ENCODE results near the gene AWAT1. TPM values are rescaled to one million over a fixed set of nuclear protein-coding genes. Genes with fewer than 3 reads are reported as not detected.
A peak's percentile ranks its signal among the peaks of the same experiment; 100 is the strongest.
"Not testable (repeated sequence)": the region's sequence is repeated elsewhere in the genome, so short reads cannot be mapped to it uniquely, and the experiment has no call there.

The AWAT1 gene
- total RNA-seq, 4 donors from 2014 or later, result not detected

DNA sequence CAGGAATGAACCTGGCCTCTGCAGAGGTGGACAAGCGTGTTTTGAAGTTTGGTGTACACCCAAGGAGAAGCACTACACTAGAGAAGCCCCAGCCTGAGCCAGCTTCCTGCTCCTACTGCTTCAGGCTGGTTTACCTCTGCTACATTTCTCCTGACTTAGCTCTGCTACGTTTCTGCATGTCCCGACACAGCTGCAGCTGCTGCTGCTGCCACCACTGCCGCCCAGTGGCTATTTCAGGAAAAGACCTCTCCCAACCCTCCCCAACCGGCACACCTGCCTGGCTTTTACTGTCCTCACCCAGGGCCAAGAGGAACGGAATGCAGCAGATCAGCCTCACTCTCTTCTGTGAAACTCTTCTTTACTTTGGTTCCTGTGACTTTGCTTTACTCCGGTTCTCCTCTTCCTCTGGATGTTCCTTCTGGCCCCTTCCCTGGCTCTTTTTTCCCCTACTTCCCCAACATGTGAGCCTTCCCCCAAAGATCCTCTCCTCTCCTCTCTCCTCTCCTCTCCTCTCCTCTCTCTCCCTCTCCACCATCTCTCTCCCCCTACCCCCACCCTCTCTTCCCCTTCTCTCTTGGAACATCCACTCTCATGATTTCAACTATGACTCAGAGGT is 28.6 kb downstream of the AWAT1 start:
- no peak overlapping the region for H3K27ac ChIP-seq
- no peaks in the 10 kb centered on the region for H3K36me3 ChIP-seq
- no peaks in the 10 kb centered on the region for H3K9me3 ChIP-seq
- WGBS, 2 donors, result 2 to 5% methylated on average over 5 to 7 of the region's 7 CpGs
- DNase-seq, result peak; percentile 59 to 77
- H3K4me1 ChIP-seq, result no peaks in the 10 kb centered on the region
- H3K4me3 ChIP-seq (replicated peaks in 1 of 3), result no peak overlapping the region
- intact Hi-C loops (cut with DNase I), result no loop called here
- no peaks in the 10 kb centered on the region for H3K27me3 ChIP-seq
- TF ChIP-seq, protein P1, sequence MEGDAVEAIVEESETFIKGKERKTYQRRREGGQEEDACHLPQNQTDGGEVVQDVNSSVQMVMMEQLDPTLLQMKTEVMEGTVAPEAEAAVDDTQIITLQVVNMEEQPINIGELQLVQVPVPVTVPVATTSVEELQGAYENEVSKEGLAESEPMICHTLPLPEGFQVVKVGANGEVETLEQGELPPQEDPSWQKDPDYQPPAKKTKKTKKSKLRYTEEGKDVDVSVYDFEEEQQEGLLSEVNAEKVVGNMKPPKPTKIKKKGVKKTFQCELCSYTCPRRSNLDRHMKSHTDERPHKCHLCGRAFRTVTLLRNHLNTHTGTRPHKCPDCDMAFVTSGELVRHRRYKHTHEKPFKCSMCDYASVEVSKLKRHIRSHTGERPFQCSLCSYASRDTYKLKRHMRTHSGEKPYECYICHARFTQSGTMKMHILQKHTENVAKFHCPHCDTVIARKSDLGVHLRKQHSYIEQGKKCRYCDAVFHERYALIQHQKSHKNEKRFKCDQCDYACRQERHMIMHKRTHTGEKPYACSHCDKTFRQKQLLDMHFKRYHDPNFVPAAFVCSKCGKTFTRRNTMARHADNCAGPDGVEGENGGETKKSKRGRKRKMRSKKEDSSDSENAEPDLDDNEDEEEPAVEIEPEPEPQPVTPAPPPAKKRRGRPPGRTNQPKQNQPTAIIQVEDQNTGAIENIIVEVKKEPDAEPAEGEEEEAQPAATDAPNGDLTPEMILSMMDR (IDR thresholded peaks at IDR 0.05), result peak in 5 of 6 experiments; percentile 38 to 67 (median 62)
- no peak for TF ChIP-seq POLR2A (IDR thresholded peaks at IDR 0.05)

DNA sequence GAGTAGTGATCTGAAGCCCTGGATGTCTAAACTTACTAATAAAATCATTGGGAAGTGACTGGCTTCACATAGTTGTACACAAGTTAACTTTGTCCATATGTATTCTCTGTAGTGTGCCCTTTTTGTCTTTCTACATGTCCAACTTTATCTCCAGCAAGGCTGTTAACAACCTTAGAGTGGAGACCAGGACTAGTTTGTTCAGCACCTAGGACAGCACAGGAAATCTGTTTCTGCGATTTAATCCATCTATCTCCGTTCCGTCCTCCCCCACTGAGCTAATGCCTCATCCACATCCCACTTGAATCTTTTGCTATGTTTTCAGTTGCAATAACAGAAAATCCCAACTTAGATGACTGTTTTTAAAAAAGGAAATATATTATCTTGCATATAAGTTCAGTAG is 30.3 kb downstream of the AWAT1 start:
- Histone ChIP-seq H3K4me1 (no peaks in the 10 kb centered on the region), H3K27ac (no peak overlapping the region), H3K9me3 (no peaks in the 10 kb centered on the region), H3K27me3 (no peaks in the 10 kb centered on the region), H3K36me3 (no peaks in the 10 kb centered on the region), H3K4me3 (replicated peaks in 1 of 3) (no peak overlapping the region)
- TF ChIP-seq POLR2A (IDR thresholded peaks at IDR 0.05), result no peak
- TF ChIP-seq, protein P1 (IDR thresholded peaks at IDR 0.05), result no peak
- 38 to 51% methylated on average over 3 of the region's 3 CpGs for WGBS, 2 donors
- intact Hi-C loops (cut with DNase I), result no loop called here
- DNase-seq, result no peak

DNA sequence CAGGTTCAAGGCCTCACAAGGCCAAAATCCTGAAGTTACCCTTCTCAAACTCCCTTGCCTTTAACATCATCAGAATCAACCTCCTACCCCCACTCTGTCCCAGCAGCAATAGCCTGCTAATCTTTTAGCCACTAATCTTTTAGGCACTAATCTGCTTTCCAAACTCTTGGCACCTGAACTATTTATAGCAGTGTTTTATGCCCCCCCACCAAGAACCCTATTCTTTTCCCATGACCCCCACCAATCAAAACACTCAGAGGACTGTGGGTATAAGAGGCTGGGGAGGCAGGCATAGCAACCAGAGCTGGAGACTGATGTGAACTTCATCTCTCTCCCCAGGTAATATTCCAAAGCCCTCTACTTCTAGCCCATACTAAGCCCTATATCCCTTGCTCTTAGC is 33.6 kb downstream of the AWAT1 start, which contains the start of gene ARR3:
Gene ARR3 (plus strand): TSS at position 301 of the 400 bp plus-strand sequence. CDS start 1,052 bp downstream, outside the sequence.
- intact Hi-C loops (cut with DNase I), result no loop called here
- Histone ChIP-seq H3K27ac (no peak within 1 kb of the TSS), H3K4me1 (no peaks in the 10 kb centered on the region), H3K4me3 (replicated peaks in 1 of 3) (no peak within 1 kb of the TSS), H3K36me3 (no peaks in the 10 kb centered on the region), H3K27me3 (no peaks in the 10 kb centered on the region), H3K9me3 (no peaks in the 10 kb centered on the region)
- TF ChIP-seq, protein P1 (IDR thresholded peaks at IDR 0.05), result no peak
- no peak for TF ChIP-seq POLR2A (IDR thresholded peaks at IDR 0.05)
- no peak for DNase-seq

DNA sequence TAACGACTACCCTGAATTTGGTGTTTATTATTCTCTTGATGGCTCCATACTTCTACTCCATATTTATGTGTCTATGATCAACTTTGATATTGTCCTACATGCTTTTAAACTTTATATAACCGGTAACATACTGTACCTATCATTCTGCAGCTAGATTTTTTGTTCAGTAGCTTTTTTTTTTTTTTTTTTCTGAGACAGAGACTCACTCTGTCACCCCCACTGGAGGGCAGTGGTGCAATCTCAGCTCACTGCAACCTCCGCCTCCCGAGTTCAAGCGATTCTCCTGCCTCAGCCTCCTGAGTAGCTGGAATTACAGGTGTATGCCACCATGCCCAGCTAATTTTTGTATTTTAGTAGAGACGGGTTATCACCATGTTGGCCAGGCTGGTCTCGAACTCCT is 39.6 kb downstream of the AWAT1 start:
- DNase-seq; H3K27me3 ChIP-seq; H3K36me3 ChIP-seq; H3K27ac ChIP-seq; intact Hi-C loops (cut with DNase I); H3K4me3 ChIP-seq (replicated peaks in 1 of 3); H3K9me3 ChIP-seq; H3K4me1 ChIP-seq: not testable (repeated sequence)
- WGBS, 2 donors, result 79 to 90% methylated on average over 5 to 7 of the region's 7 CpGs

DNA sequence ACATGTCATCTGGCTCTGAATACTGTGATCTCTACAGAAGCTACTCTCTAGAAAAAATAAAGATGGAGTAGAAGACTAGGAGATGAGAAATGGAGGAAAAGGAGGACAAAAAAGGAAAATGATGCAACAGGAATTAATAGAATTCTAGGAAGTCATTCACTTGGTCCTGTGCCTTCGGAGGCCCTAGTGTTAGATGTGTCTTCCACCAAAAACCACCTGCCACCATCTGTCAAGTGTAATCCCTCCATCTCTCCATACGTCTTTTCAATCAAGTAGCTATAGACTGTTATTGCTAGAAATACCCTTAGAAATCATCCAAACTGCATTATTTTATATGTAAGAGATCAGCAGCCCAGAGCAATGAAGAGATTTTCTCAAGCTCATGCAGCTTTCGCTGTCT is 44.6 kb downstream of the AWAT1 start:
- Histone ChIP-seq H3K27me3 (no peaks in the 10 kb centered on the region), H3K4me1 (no peaks in the 10 kb centered on the region), H3K4me3 (replicated peaks in 1 of 3) (no peak overlapping the region), H3K9me3 (no peaks in the 10 kb centered on the region), H3K36me3 (no peaks in the 10 kb centered on the region), H3K27ac (no peak overlapping the region)
- 88 to 93% methylated on average over 3 of the region's 3 CpGs for WGBS, 2 donors
- DNase-seq, result no peak
- intact Hi-C loops (cut with DNase I), result no loop called here
- no peak for TF ChIP-seq POLR2A (IDR thresholded peaks at IDR 0.05)
- TF ChIP-seq, protein P1 (IDR thresholded peaks at IDR 0.05), result no peak

Measured in thyroid gland (tissue), 4 donors.